ENCODE measurements around the gene AZIN2.
"Not testable (repeated sequence)": the region's sequence is repeated elsewhere in the genome, so short reads cannot be mapped to it uniquely, and the experiment has no call there.

Gene AZIN2

DNA sequence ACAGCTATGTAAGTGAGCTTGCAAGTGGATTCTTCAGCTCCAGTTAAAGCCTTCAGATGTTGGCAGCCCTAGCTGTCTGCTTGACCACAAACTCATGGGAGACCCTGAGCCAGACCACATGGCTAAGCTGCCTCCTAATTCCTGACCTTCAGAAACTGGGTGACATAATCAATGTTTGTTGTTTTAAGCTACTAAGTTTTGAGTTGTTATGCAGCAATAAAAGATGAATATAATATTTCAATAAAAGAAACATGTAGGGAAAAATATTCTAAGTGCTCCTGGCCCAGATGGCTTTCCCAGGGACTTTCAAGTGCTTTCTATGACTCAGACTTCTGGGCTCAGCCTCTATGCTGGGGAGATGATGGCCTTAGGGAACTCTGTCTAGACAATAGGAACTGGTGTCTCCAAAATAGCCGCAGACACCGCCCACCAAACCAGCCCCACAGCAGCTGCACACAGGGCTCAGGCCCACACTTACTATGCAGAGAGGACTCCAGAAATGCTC is 20.3 kb upstream of the AZIN2 start:
- DNase-seq, result no peak

DNA sequence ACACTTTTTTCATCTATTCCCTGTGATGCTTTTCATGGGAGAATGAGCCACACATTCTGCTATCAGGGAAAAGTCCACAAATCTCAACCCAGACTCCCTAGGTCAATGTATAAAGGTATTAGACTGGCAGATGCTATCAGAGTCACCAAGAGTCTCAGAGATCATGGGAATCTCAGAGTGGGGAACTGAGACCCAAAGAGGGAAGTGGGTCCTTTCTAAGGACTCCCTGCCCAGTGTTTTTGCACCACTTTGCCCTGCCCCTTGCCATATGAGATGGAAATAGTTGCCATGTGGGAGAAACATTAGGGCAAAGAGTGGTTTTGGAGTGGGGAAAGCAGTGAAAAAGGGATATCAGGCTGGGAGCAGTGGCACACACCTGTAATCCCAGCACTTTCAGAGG is 19.1 kb upstream of the AZIN2 start:
- no peak for DNase-seq

DNA sequence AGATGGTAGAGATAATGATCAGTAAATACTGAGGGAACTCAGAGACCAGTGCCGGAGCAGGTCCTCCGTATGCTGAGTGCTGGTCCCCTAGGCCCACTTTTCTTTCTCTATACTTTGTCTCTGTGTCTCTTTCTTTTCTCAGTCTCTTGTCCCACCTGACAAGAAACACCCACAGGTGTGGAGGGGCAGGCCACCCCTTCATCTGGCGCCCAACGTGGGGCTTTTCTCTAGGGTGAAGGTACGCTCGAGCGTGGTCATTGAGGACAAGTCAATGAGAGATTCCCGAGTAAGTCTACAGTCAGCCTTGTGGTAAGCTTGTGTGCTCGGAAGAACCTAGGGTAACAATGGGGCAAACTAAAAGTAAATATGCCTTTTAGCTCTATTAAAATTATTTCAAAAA is 16.7 kb upstream of the AZIN2 start:
- DNase-seq, result peak in 1 of 2 experiments; percentile 8

DNA sequence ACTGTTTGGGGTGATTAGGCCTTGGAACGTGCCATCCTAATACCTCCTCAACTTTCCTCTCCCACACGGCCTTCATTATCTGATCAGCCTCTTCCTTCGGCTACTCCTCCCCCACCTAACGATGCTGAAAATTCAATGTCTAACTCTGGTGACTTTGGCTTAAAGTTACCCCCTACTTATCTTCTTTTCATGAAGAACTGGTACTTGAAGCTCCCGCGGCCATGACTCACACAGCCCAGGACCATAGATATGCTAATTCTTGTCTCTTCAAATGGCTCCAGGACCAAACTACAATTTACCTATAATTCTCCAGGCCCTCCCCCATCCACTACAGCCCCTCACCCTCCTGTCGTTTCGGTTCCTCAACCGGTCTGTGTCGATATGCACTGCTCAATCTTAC is 15.7 kb upstream of the AZIN2 start:
- DNase-seq, result no peak

DNA sequence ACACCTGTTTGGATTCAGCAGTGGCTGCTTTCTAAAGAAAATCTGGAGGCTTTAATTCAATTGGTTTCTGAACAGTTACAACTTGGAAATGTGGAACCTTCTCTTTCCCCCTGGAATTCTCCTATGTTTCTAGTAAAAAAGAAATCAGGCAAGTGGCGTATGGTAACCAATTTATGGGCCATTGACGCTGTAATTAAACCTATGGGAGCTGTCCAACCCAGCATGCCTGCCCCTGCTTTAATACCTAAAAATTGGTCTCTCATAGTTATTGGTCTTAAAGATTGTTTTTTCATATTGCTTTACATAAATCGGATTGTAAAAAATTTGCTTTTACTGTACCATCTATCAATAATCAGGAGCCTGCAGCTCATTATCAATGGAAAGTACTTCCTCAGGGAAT is 14.5 kb upstream of the AZIN2 start:
- DNase-seq, result not testable (repeated sequence)

DNA sequence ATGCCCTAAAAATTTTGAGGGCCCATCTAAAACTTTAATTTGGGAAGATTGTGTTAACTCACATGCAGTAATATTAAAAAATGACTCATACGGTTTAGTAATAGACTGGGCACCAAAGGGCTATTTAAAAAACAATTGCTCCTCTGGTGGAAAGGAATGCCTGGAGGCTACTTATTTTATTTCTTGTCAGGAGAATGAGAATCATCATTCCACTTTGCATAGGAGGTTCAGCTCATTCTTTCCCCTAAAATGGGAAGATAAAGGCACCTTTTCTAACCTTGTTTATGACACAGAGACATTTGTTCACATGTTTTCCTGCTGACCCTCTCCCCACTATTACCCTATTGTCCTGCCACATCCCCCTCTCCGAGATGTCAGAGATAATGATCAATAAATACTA is 12.8 kb upstream of the AZIN2 start:
- not testable (repeated sequence) for DNase-seq

DNA sequence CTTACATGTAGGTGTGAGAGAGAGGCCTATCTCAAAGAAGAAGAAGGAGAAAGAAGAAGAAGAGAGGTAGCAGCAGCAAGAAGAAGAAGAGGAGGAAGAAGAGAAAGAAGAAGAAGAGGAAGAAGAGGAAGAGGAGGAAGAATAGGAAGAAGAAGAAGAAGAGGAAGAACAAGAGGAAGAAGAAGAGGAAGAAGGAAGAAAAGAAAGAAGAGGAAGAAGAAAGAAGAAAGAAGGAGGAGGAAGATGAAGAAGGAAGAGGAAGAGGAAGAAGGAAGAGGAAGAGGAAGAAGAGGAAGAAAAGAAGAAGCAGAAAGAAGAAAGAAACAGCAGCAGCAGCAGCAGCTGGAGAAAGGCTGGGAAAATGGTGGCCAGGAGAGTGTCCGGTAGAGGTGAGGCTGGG is 10.3 kb upstream of the AZIN2 start:
- no peak for DNase-seq

DNA sequence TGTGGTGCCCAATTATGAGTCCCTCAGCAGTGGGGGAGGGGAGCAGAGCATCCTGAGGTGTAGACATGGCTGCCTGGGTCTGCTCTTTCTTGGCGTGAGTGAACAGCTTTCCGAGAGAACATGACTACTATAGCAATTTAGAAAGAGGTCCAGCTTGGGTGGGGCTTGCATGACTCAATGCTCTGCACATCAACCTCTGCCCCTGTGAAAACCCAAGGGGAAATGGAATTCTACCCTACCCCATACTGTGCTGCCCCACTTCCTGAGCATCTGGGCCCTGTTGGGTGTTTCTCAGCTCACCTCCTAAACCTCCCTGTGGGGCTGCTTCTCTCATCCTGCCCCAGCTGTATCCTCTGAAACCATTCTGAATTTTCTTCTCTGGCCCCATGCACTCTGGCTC is 8.2 kb upstream of the AZIN2 start:
- no peak for DNase-seq

DNA sequence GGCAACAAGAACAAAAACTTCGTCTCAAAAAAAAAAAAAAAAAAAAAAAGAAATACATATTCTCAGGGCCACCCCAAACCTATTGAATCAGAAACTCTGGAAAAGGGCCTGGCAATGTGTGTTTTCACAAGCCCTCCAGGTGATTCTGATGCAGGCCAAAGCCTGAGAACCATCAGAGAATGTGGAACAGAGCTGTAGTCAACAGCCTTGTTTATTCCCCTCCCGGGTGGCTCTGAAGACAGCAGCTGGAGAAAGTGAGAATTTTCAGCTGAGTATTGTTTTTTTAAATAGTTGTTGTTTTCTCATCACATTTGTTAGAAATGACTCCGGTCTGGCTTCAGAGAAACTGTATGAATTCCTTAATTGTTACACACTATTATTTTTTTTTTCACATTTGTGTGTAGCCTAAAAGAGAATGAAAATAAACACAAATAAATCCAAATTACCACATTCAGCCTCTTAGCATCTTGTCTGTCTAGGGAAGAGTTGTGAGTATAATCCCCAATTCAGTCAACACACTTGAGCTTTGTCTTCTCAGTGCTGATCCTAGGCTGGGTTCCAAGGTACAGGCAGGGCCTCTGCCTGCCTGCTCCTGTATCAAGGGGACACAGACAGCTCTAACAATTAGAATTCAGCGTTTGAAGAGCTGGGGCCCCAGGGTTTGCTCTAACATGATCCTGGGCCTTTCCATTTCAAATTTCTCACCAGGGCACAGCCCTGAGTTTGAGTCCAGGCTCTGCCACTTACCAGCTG is 6.6 kb upstream of the AZIN2 start:
- no peak for DNase-seq

DNA sequence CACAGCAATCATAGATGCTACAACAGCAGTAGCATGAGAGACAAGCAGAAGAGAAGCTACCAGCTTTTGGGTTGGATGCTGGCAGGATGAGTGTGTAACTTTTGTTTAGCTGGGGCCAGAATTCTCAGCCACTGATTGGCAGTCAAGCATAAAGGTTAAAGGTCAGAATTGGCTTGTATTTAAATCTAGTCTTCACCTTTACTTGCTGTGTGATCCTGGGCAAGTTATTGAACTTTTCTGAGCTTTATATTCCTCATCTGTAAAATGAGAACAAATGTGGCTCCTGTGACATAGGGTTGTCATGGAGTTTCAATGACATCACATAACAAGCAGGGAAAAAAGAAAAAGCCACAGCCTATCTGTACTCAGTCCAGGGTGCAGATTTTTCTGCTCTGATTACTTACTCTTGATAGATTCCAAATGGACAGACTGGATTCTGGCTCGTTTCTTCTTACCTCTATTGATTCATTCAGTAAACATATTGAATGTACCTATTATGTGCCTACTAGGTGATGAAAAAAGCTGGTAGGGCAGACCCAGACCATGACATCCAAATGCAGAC is 2.8 kb upstream of the AZIN2 start:
- DNase-seq, result no peak

DNA sequence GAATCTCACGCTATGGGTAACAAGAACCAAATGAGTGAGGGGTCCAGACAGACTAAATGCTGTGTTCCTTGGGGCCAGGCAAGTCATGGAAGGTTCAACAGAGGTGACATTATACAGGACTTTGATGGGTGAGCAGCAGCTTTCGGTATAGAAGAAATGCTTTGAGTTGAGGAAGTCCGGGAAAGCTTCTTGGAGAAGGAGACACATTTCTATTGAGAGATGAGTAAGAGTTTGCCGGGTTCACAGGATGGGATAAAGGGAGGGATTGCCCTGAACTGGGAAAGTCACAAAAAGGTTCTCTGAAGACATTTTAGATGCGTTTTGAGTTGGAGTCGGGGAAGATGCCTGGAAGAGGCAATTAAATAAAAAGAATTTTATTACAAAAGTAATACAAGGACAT is 580 bp upstream of the AZIN2 start:
- DNase-seq, result no peak

DNA sequence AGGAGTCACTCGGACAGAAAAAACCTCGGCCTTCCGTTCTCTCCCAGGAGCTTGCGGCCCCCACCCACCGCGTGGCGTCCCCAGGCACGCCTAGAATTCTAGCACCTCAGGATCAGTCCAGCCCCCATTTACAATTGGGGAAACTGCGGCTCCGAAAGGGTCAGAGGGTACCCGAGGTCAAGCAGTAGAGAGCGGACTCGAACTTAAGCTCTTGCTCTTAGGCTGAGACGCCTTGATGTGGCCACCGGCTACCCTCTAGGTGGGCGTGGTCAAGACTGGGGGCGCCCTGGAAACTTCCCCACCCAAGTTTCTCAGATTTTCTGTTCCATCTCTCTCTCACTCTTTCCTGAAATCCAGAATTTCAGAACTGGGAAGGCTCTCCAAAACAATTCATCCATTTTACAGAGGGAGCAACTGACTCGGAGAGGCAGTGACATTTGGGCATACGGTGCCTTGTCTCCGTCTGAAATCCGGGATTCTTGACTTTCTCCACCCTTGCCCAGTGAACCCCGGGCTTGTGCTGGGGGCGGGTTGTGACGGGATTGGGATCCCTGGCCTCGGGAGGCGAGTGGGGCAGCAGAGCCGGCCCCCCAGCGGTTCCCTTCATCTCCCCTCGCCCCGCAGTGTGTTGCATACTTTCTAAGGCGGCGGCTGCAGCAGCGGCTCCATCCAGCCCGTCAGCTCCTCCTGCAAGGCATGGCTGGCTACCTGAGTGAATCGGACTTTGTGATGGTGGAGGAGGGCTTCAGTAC is 777 bp downstream of the AZIN2 start:
- no peak for DNase-seq

DNA sequence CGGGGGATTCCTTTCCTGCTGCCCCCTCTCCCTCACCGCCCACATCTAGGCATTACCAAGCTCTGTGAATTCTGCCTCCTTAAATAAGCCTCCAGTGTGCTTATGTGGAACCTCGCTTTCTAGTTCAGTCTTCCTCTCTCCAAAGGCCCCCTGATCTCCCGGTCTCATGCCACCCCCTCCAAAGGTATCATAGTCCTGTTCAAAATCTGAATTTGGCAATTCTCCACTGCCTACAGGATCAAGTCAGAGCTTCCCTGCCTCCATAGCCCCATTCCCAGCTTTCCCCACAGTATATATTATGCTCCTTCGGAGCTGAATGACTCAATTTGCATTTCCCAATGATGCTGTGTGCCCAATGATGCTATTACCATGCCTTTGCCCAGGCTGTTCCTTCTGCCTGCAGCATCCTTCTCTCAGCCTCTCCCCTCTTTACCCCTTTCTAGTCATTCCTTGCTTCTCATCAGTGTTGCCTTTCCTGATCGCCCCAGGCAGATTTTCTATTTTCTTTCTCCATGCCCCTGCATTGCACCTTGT is 1.7 kb downstream of the AZIN2 start:
- DNase-seq, result no peak

DNA sequence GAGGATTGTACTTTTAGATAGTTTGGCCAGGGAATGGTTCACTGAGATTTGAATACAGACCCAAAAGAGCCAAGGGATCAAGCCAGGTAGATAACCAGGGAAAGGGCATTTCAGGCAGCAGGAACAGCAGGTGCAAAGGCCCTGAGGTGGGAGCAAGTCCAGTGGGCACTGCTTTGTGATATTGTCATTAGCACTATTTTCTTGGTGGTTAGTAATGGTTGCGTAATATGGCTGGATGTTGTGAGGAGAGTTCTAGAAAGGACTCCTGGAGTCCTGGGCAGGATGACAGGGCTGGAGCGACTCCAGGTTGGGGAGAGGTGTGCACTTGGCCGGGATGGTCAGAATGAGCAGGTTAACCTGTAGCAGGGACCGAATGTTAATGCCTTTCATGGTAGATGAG is 4.4 kb downstream of the AZIN2 start:
- no peak for DNase-seq

DNA sequence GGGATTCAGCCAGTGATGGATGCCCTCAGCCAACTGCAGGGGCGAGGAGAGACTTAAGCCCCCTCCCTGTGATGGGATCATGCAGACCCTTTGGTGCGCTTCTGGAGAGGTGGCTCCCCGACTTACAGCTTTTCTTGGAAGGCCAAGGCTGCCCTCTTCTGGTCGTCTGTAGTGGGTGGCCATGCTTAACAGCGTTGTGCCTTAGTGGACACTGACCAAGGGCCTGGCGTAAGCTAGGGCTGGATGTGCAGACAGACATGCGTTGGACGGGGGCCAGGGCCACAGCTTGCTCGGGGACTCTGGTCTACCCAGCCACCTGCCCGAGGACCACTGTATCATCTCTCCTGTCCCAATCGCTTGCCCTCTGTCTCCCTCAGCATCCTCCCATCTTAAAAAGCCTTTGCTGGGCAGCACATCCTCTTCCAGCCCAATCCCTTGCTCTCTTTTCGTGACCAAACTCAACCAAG is 5.5 kb downstream of the AZIN2 start:
- peak in 1 of 2 experiments; percentile 35 for DNase-seq

DNA sequence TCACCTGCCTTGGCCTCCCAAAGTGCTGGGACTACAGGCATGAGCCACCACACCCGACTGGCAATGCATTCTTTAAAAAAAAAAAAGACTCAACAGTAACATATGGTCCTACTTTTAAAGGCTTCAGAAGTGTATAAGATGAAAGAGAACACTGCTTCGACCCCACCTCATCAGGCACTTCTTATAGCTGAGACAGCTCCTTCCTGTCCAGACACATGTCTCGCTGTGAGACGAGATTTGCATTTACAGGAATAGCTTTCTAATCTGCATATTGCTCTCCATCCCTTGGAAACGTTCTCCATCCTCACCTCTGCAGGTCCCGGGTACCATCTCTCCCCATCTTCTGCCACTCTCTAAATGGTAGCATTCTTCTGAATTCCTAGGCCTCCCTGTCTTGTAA is 6.7 kb downstream of the AZIN2 start:
- DNase-seq, result no peak

DNA sequence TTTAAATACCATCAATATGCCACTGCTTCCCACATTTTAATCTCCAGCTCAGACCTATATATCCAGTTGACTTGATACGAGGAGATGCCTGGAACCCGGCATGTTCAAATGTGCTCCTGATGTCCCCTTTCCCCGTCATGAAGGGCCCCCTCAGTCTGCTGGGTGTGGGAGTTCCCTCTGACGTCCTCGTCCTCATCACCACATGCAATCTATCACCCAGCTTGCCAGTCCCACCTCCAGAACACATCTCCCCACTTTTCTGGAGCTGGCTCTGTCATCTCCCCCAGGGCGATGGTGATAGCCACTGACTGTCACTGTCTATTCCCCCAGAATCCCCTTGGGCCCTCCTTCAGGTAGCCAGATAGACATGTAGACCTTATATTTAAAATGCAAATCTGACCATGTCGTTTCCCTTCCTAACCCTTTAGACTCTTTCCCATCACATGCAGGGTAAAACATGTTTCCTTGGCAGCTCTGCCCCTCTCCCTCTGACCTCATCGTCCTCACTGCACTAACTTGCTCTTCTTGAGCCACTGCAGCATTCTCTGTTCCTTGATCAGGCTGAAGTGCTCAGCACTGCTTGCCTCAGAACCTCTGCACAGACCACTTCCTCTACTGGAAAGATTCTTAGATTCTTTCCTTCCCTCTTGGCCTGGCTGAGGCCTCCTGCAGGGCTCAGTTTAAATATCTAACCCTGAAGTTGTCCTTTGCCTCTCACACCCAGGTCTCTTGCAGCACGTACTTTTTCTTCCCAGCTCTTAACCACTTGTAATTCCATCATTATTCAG is 7.4 kb downstream of the AZIN2 start:
- DNase-seq, result no peak

DNA sequence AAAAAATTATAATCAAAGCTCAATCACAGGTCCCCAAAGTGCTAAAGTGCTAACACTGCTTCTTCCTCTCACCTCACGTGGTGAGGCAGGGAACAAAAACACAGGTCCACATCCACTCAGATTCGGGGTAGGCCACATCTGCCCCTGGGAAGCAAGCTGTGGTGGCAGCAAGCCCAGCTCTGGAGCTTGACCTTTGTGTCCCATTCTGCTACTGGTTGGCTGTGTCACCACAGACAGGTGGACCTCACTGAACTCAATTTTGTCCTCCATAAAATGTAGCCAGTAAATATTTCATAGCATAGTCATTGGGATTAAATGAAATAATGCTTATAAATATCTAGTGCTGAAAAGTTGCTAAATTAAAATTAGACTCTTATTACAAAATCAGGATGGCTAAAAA is 8.5 kb downstream of the AZIN2 start:
- no peak for DNase-seq

DNA sequence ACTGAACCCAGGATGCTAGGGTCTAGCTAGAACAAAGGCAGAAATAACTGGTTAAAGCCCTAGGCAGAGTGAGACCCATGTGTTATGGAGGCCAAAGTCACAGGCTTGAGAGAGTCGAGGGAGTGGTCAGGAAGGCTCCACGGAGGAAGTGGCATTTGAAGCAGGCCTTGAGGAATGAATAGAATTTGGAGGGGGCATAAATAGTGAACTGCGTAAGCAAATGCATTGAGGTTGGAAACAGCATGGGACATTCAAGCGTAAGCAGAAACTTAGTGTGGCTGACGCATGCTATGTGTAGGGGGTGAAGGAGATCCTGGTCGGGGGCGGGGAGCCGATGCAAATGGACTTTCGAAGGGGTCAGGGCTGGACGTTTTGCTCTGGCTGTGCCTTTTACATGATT is 11.5 kb downstream of the AZIN2 start:
- DNase-seq, result no peak

DNA sequence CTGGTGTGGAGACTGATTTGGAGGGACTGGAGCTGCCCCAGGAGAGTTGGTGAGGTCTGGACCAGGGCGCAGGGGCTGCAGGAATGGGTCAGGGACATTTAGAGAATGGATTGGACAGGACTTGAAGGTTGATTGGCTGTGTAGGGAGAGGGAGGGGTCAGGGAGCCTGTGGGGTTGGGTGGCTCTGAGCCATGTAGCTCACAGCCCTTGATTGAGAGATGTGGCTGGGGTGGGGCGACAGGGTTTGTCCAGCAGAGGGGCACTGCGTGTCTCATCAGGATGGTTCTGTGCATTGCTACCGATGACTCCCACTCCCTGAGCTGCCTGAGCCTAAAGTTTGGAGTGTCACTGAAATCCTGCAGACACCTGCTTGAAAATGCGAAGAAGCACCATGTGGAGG is 12.1 kb downstream of the AZIN2 start:
- DNase-seq, result no peak

DNA sequence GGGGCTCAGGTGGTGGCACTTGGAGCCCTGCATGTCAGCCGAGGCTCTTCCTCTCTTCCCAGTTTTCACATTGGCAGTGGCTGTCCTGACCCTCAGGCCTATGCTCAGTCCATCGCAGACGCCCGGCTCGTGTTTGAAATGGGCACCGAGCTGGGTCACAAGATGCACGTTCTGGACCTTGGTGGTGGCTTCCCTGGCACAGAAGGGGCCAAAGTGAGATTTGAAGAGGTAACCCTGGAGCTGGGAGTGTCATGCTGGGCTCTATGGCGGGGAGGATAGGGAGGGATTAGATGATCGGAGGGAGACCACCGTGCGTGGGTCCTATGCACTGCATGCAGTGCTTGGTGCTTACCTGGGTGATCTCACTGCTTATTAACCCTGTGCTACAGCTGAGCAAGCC is 13.5 kb downstream of the AZIN2 start:
- no peak for DNase-seq

DNA sequence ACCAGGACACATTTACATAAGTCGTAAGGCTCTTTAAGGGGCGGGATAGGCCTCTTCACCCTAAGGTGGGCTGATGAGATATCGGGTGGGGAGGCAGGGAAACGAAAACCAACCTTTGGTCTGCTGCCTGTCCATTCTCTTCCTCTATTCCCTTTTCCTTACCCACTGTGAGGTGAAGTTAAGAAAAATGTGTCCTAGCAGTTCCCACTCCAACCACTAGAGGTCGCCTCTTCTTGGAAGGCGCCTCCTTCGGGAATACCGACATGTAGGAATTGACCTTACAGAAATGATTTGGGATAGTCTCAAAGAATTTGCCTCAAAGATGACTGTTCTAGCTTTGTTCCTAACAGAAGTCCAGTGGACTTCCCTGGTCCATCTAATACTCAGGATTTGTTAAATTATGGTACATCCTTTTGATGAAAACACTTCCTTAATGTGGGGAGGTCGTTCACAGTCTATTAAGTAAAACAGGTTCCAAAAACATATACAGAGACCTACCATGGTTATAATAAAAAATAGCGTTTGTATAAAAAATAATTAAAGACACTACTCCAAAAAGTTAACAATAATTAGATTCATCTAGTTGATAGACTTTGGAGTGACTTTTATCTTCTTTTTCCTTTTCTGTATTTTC is 14.1 kb downstream of the AZIN2 start:
- no peak for DNase-seq
